HCT116 (cell line): ENCODE data around the gene TREM1. TPM values are rescaled to one million over a fixed set of nuclear protein-coding genes. Genes with fewer than 3 reads are reported as not detected.

Source experiments
- ATAC-seq: fragments of 200-7000 bp; cut with Tn5 transposase; 2 replicates; pipeline ENCODE4 v1.9.1; 2020; ENCODE audit warnings: mild to moderate bottlenecking, moderate library complexity
- BruUV-seq: library from RNA; stranded (reverse); fragments of 400-500 nt; replicated peaks from 2 replicates; lab custom pipeline; 2021; lab: Mats Ljungman, UMichigan
- CTCF ChIA-PET: fragments of 300-600 bp; sonication (Branson Sonifier 250); formaldehyde crosslinking; loops from one replicate; lab custom pipeline; 2021; ENCODE audit warnings: antibody characterized with exemption; lab: Charles Lee
- POLR2A ChIA-PET: fragments of 300-600, 350-600 bp; sonication (Branson Sonifier 250); formaldehyde crosslinking; loops from one replicate; lab custom pipeline; 2021; ENCODE audit warnings: antibody characterized with exemption; lab: Charles Lee
- RAD21 ChIA-PET, 2 experiments: fragments of 300-600 bp; sonication (Branson Sonifier 250); formaldehyde crosslinking; loops; one replicate each; lab custom pipeline; 2023; ENCODE audit warnings: low total read pairs in 2 of 2; ENCODE audit not compliant: uncharacterized antibody in 2 of 2, unreplicated experiment in 2 of 2, low non-redundant PET in 1 of 2; lab: Charles Lee
- DNase-seq: peaks from one replicate; pipeline ENCODE4 v3.0.0-alpha.2; 2010; ENCODE audit warnings: low read depth, low spot score
- H2AFZ ChIP-seq: fragments of 200-600 bp; shearing (Covaris generic), sonication (generic); 2 replicates; pipeline ENCODE4 v1.6.1; 2017; ENCODE audit warnings: low read depth, mixed run types, mixed read lengths, antibody characterized with exemption, low read length; ENCODE audit not compliant: poor library complexity, severe bottlenecking
- H3K27ac ChIP-seq: 2 replicates; pipeline ENCODE4 v1.5.1; 2012; ENCODE audit warnings: low read depth, low read length
- H3K27me3 ChIP-seq: fragments of 200-600 bp; sonication (generic); 2 replicates; pipeline ENCODE4 v1.6.1; 2016; ENCODE audit warnings: mixed run types, low read length, mixed read lengths; ENCODE audit not compliant: insufficient read depth
- H3K36me3 ChIP-seq, 2 experiments: fragments of 200-500 bp in 1 of 2; fragments of 200-600 bp in 1 of 2; sonication (Bioruptor generic) in 1 of 2; sonication (generic) in 1 of 2; 2 replicates each; pipeline versions ENCODE4 v1.5.1 to v1.6.1; 2014 to 2016; ENCODE audit warnings: low read length in 2 of 2, inconsistent platforms in 1 of 2, mixed read lengths in 1 of 2, mixed run types in 1 of 2; ENCODE audit not compliant: insufficient read depth in 2 of 2, control insufficient read depth in 1 of 2
- H3K4me1 ChIP-seq, 2 experiments: fragments of 200-600 bp in 1 of 2; sonication (generic) in 1 of 2; 2 replicates each; pipeline versions ENCODE4 v1.5.1 to v1.6.1; 2012 to 2017; ENCODE audit warnings: low read length in 2 of 2, inconsistent platforms in 1 of 2, mild to moderate bottlenecking in 1 of 2, mixed read lengths in 1 of 2, mixed run types in 1 of 2, moderate library complexity in 1 of 2; ENCODE audit not compliant: insufficient read depth in 2 of 2, control insufficient read depth in 1 of 2
- H3K4me2 ChIP-seq: fragments of 200-600 bp; sonication (generic); 2 replicates; pipeline ENCODE4 v1.6.1; 2017; ENCODE audit warnings: mixed run types, low read length, mixed read lengths
- H3K4me3 ChIP-seq, 2 experiments: fragments of 200-600 bp in 1 of 2; sonication (generic) in 1 of 2; replicated peaks in 1 of 2; 2 replicates each; pipeline ENCODE4 v1.5.1; 2011 to 2016; ENCODE audit warnings: low read length in 2 of 2, control low read depth in 1 of 2, low read depth in 1 of 2, mild to moderate bottlenecking in 1 of 2, mixed read lengths in 1 of 2, mixed run types in 1 of 2
- H3K79me2 ChIP-seq: fragments of 200-600 bp; sonication (generic); 2 replicates; pipeline ENCODE4 v1.6.1; 2017; ENCODE audit warnings: mild to moderate bottlenecking, mixed run types, low read length, moderate library complexity, mixed read lengths; ENCODE audit not compliant: insufficient read depth
- H3K9ac ChIP-seq: fragments of 200-600 bp; sonication (generic); 2 replicates; pipeline ENCODE4 v1.6.1; 2016; ENCODE audit warnings: low read length, mixed read lengths
- H3K9me2 ChIP-seq: fragments of 200-600 bp; sonication (generic), shearing (Covaris generic); 2 replicates; pipeline ENCODE4 v1.6.1; 2017; ENCODE audit warnings: mixed run types, mild to moderate bottlenecking, moderate library complexity; ENCODE audit not compliant: insufficient read depth
- H3K9me3 ChIP-seq, 2 experiments: fragments of 200-500 bp in 1 of 2; fragments of 200-600 bp in 1 of 2; sonication (Bioruptor generic) in 1 of 2; sonication (generic) in 1 of 2; 2 replicates each; pipeline ENCODE4 v1.6.1; 2014 to 2017; ENCODE audit warnings: low read length in 2 of 2, mixed read lengths in 2 of 2, inconsistent platforms in 1 of 2, low read depth in 1 of 2, mild to moderate bottlenecking in 1 of 2, mixed run types in 1 of 2, moderate library complexity in 1 of 2; ENCODE audit not compliant: control insufficient read depth in 1 of 2, insufficient read depth in 1 of 2
- H4K20me1 ChIP-seq: fragments of 200-600 bp; sonication (generic), shearing (Covaris generic); 2 replicates; pipeline ENCODE4 v1.6.1; 2017; ENCODE audit warnings: mixed run types, mild to moderate bottlenecking, moderate library complexity; ENCODE audit not compliant: insufficient read depth
- CEBPB ChIP-seq: IDR thresholded peaks from 2 replicates; pipeline ENCODE4 v1.6.1; 2012; ENCODE audit warnings: low read depth
- CTCF ChIP-seq, 3 experiments: fragments of 200-600 bp in 1 of 3; sonication (generic) in 1 of 3; IDR thresholded peaks in 2 of 3; conservative IDR thresholded peaks in 1 of 3; 2 replicates each; pipeline ENCODE4 v1.5.1; 2012 to 2017; ENCODE audit warnings: low read depth in 2 of 3, low read length in 2 of 3, antibody characterized with exemption in 1 of 3, borderline replicate concordance in 1 of 3, control low read depth in 1 of 3, mild to moderate bottlenecking in 1 of 3, mixed read lengths in 1 of 3, mixed run types in 1 of 3, moderate library complexity in 1 of 3; ENCODE audit not compliant: insufficient read depth in 1 of 3
- EGR1 ChIP-seq: IDR thresholded peaks from 2 replicates; pipeline ENCODE4 v1.6.1; 2012; ENCODE audit warnings: low read depth
- JUND ChIP-seq: IDR thresholded peaks from 2 replicates; pipeline ENCODE4 v1.6.1; 2012
- REST ChIP-seq: IDR thresholded peaks from 2 replicates; pipeline ENCODE4 v1.6.1; 2012; ENCODE audit warnings: low read depth
- SIN3A ChIP-seq: IDR thresholded peaks from 2 replicates; pipeline ENCODE4 v1.6.1; 2012; ENCODE audit warnings: low read depth
- TCF7L2 ChIP-seq: IDR thresholded peaks from 2 replicates; pipeline ENCODE4 v1.7.0; 2011; ENCODE audit warnings: borderline replicate concordance, inconsistent platforms; ENCODE audit not compliant: insufficient read depth, insufficient read length; ENCODE audit errors: extremely low read depth
- YY1 ChIP-seq: IDR thresholded peaks from 2 replicates; pipeline ENCODE4 v1.6.1; 2011; ENCODE audit warnings: low read length, low read depth, moderate library complexity, mild to moderate bottlenecking; ENCODE audit not compliant: insufficient replicate concordance; ENCODE audit errors: extremely low read depth
- ZFX ChIP-seq: fragments of 450-650 bp; IDR thresholded peaks from 2 replicates; pipeline ENCODE4 v1.6.1; 2017
- intact Hi-C: fragments of 100-400 bp; cut with micrococcal nuclease; formaldehyde crosslinking; loops from 2 replicates; pipeline ENCODE4 v1.10.0; 2022
- total RNA-seq: library from RNA; stranded (reverse); gene quantifications from one replicate; pipeline ENCODE4 v1.2.1, GENCODE V29; 2021; ENCODE audit not compliant: unreplicated experiment

Gene TREM1
- total RNA-seq, 1 experiment from 2014 or later, result 0.22 TPM

- Histone ChIP-seq H3K9me2 (no peaks in the 10 kb centered on the region), H3K27me3 (peaks cover 15% of the 10 kb centered on the region; the same call in 1 of the 2 replicates), H3K4me2 (no peak overlapping the region), H3K79me2 (no peaks in the 10 kb centered on the region), H4K20me1 (no peaks in the 10 kb centered on the region), H3K9me3 (no peaks in the 10 kb centered on the region), H3K4me3 (no peak overlapping the region), H3K9ac (no peak overlapping the region), H2AFZ (no peak overlapping the region), H3K36me3 (no peaks in the 10 kb centered on the region), H3K27ac (no peak overlapping the region), H3K4me1 (peaks cover 0 to 2% of the 10 kb centered on the region in 2 experiments; a peak in 2 of 4 replicates)
- intact Hi-C loops, result no loop called here
- ChIA-PET CTCF (no interaction called here), POLR2A (no interaction called here), RAD21 (no interaction called here)
- BruUV-seq, result no TSS peak
- DNase-seq (no peak), ATAC-seq (peak; percentile 44; the same call in 1 of the 2 replicates)
- no peak for TF ChIP-seq ZFX
- no peak for TF ChIP-seq CEBPB
- no peak for TF ChIP-seq REST
- TF ChIP-seq JUND, result no peak
- TF ChIP-seq SIN3A, result no peak
- TF ChIP-seq YY1, result no peak
- no peak for TF ChIP-seq EGR1
- no peak for TF ChIP-seq TCF7L2
- no peak for TF ChIP-seq CTCF (IDR thresholded peaks at IDR 0.05 in 2 of 3, conservative IDR thresholded peaks at IDR 0.05 in 1 of 3; ENCODE audit: borderline replicate concordance in 1 of 3, insufficient read depth in 1 of 3, low read depth in 2 of 3, low read length in 2 of 3)
Measured at GRCh38 chr6:41273714-41274113, 12.8 kb downstream of the TREM1 start.
